Natural killer cell treated with Interleukin-12 subunit alpha and Interleukin-12 subunit beta and Interleukin-15 and Interleukin-18, amount 100 ng/mL, for 72 hours (primary cell): ENCODE measurements around the gene NDUFB2. TPM values are rescaled to one million over a fixed set of nuclear protein-coding genes. Genes with fewer than 3 reads are reported as not detected.
A peak's percentile ranks its signal among the peaks of the same experiment; 100 is the strongest.
"Not testable (repeated sequence)": the region's sequence is repeated elsewhere in the genome, so short reads cannot be mapped to it uniquely, and the experiment has no call there.

Source experiments
- ATAC-seq, 2 donors: fragments of 150-1000 bp; cut with Tn5 transposase in 1 of 2; sonication (Bioruptor Pico), chemical (Tn5 transposase) in 1 of 2; 2 replicates each; pipeline ENCODE4 v1.10.0; 2021
- DNase-seq: peaks from one replicate; pipeline ENCODE4 v3.0.0; 2022; ENCODE audit warnings: low spot score
- H3K27ac Mint-ChIP-seq, 2 donors: 1 replicate in 1 of 2; 2 replicates in 1 of 2; pipeline ENCODE4 v1.8.0; 2022; ENCODE audit warnings: mixed read lengths in 2 of 2, mild to moderate bottlenecking in 1 of 2, moderate library complexity in 1 of 2
- H3K27me3 Mint-ChIP-seq, 2 donors: 1 replicate in 1 of 2; 2 replicates in 1 of 2; pipeline ENCODE4 v1.8.0; 2022; ENCODE audit warnings: mixed read lengths in 2 of 2
- H3K36me3 Mint-ChIP-seq: one replicate; pipeline ENCODE4 v1.8.0; 2022; ENCODE audit warnings: mixed read lengths
- H3K4me1 Mint-ChIP-seq, 2 donors: 1 replicate in 1 of 2; 2 replicates in 1 of 2; pipeline ENCODE4 v1.8.0; 2022; ENCODE audit warnings: low read depth in 2 of 2, mixed read lengths in 2 of 2, mild to moderate bottlenecking in 1 of 2
- H3K4me3 Mint-ChIP-seq: one replicate; pipeline ENCODE4 v1.8.0; 2022; ENCODE audit warnings: mixed read lengths
- H3K9me3 Mint-ChIP-seq: 2 replicates; pipeline ENCODE4 v1.8.0; 2022; ENCODE audit warnings: mixed read lengths
- total RNA-seq, 2 donors: library from RNA; stranded (reverse); gene quantifications; one replicate each; pipeline ENCODE4 v1.2.3, GENCODE V29; 2022

The NDUFB2 gene
- total RNA-seq, 2 donors from 2014 or later = 169 to 222 TPM

GRCh38 chr7:140689199-140690152 is 7.0 kb upstream of the NDUFB2 start:
- H3K4me3 Mint-ChIP-seq = no peak overlapping the region
- no peak overlapping the region for H3K27ac Mint-ChIP-seq
- ATAC-seq (no peak), DNase-seq (no peak)
- H3K27me3 Mint-ChIP-seq = no peaks in the 10 kb centered on the region
- H3K9me3 Mint-ChIP-seq = no peaks in the 10 kb centered on the region
- H3K36me3 Mint-ChIP-seq = no peaks in the 10 kb centered on the region
- peaks cover 17% of the 10 kb centered on the region in 2 donors for H3K4me1 Mint-ChIP-seq

- Mint-ChIP-seq H3K27ac (peak overlapping the region; percentile 76 to 92), H3K9me3 (no peaks in the 10 kb centered on the region), H3K36me3 (no peaks in the 10 kb centered on the region), H3K4me3 (no peak overlapping the region), H3K4me1 (peaks cover 24 to 26% of the 10 kb centered on the region in 2 donors), H3K27me3 (no peaks in the 10 kb centered on the region)
- DNase-seq (no peak), ATAC-seq (no peak)
Measured at GRCh38 chr7:140691376-140692045, 5.0 kb upstream of the NDUFB2 start.

GRCh38 chr7:140693849-140694248 is 2.7 kb upstream of the NDUFB2 start:
- H3K36me3 Mint-ChIP-seq, H3K27me3 Mint-ChIP-seq, DNase-seq, H3K4me3 Mint-ChIP-seq, H3K9me3 Mint-ChIP-seq, ATAC-seq: not testable (repeated sequence)
- Mint-ChIP-seq H3K27ac (peak overlapping the region in 1 of 2 donors; percentile 76), H3K4me1 (peaks cover 38 to 40% of the 10 kb centered on the region in 2 donors)

GRCh38 chr7:140694592-140694991 is 1.9 kb upstream of the NDUFB2 start:
- Mint-ChIP-seq H3K36me3 (no peaks in the 10 kb centered on the region), H3K27me3 (no peaks in the 10 kb centered on the region), H3K4me1 (peaks cover 43 to 45% of the 10 kb centered on the region in 2 donors), H3K4me3 (no peak overlapping the region), H3K27ac (no peak overlapping the region), H3K9me3 (no peaks in the 10 kb centered on the region)
- ATAC-seq (no peak), DNase-seq (no peak)

GRCh38 chr7:140695381-140695780 is 1.1 kb upstream of the NDUFB2 start:
- ATAC-seq (no peak), DNase-seq (no peak)
- Mint-ChIP-seq H3K36me3 (no peaks in the 10 kb centered on the region), H3K4me1 (peaks cover 47 to 48% of the 10 kb centered on the region in 2 donors), H3K27ac (peak overlapping the region; percentile 92 to 94), H3K27me3 (no peaks in the 10 kb centered on the region), H3K4me3 (peak overlapping the region; percentile 95), H3K9me3 (no peaks in the 10 kb centered on the region)

GRCh38 chr7:140696024-140696679 is 356 bp upstream of the NDUFB2 start:
- ATAC-seq = no peak

GRCh38 chr7:140697447-140698143 is 1.1 kb downstream of the NDUFB2 start:
- no peak for ATAC-seq
- peak overlapping the region; percentile 95 for H3K4me3 Mint-ChIP-seq
- no peaks in the 10 kb centered on the region for H3K27me3 Mint-ChIP-seq
- H3K9me3 Mint-ChIP-seq = no peaks in the 10 kb centered on the region
- peak overlapping the region; percentile 92 to 94 for H3K27ac Mint-ChIP-seq
- no peaks in the 10 kb centered on the region for H3K36me3 Mint-ChIP-seq
- no peak for DNase-seq
- H3K4me1 Mint-ChIP-seq = peaks cover 40 to 41% of the 10 kb centered on the region in 2 donors

More at GRCh38 chr7:140696024-140696679, 356 bp upstream of the NDUFB2 start:
- peak overlapping the region; percentile 95 for H3K4me3 Mint-ChIP-seq
- H3K9me3 Mint-ChIP-seq = no peaks in the 10 kb centered on the region
- H3K27me3 Mint-ChIP-seq = no peaks in the 10 kb centered on the region
- DNase-seq = peak; percentile 93
- H3K4me1 Mint-ChIP-seq = peaks cover 47 to 48% of the 10 kb centered on the region in 2 donors
- no peaks in the 10 kb centered on the region for H3K36me3 Mint-ChIP-seq
- H3K27ac Mint-ChIP-seq = peak overlapping the region; percentile 92 to 94

GRCh38 chr7:140698477-140698876 is 2.0 kb downstream of the NDUFB2 start:
- Mint-ChIP-seq H3K36me3 (no peaks in the 10 kb centered on the region), H3K4me1 (peaks cover 31 to 32% of the 10 kb centered on the region in 2 donors), H3K27ac (peak overlapping the region; percentile 92 to 94), H3K27me3 (no peaks in the 10 kb centered on the region), H3K9me3 (no peaks in the 10 kb centered on the region), H3K4me3 (peak overlapping the region; percentile 95)
- DNase-seq = no peak
- no peak for ATAC-seq

- H3K36me3 Mint-ChIP-seq = peaks cover 5% of the 10 kb centered on the region
- H3K27me3 Mint-ChIP-seq = no peaks in the 10 kb centered on the region
- H3K4me1 Mint-ChIP-seq = peaks cover 19 to 21% of the 10 kb centered on the region in 2 donors
- no peaks in the 10 kb centered on the region for H3K9me3 Mint-ChIP-seq
- ATAC-seq = no peak
- H3K27ac Mint-ChIP-seq = no peak overlapping the region
- H3K4me3 Mint-ChIP-seq = no peak overlapping the region
- no peak for DNase-seq
Measured at GRCh38 chr7:140702774-140703173, 6.3 kb downstream of the NDUFB2 start.

- DNase-seq (no peak), ATAC-seq (no peak)
- Mint-ChIP-seq H3K9me3 (no peaks in the 10 kb centered on the region), H3K4me3 (no peak overlapping the region), H3K27me3 (no peaks in the 10 kb centered on the region), H3K27ac (peak overlapping the region in 1 of 2 donors; percentile 33), H3K36me3 (peaks cover 5% of the 10 kb centered on the region), H3K4me1 (peaks cover 9 to 11% of the 10 kb centered on the region in 2 donors)
Measured at GRCh38 chr7:140704205-140704604, 7.7 kb downstream of the NDUFB2 start.

GRCh38 chr7:140707132-140707531 is 10.6 kb downstream of the NDUFB2 start:
- Mint-ChIP-seq H3K27me3 (no peaks in the 10 kb centered on the region), H3K27ac (no peak overlapping the region), H3K4me3 (no peak overlapping the region), H3K9me3 (no peaks in the 10 kb centered on the region), H3K36me3 (peaks cover 10% of the 10 kb centered on the region), H3K4me1 (peaks cover 5 to 12% of the 10 kb centered on the region in 2 donors)
- no peak for DNase-seq
- ATAC-seq = no peak

- peaks cover 17% of the 10 kb centered on the region for H3K36me3 Mint-ChIP-seq
- not testable (repeated sequence) for H3K4me3 Mint-ChIP-seq, ATAC-seq, DNase-seq, H3K9me3 Mint-ChIP-seq, H3K27ac Mint-ChIP-seq, H3K27me3 Mint-ChIP-seq
- H3K4me1 Mint-ChIP-seq = peaks cover 14 to 17% of the 10 kb centered on the region in 2 donors
Measured at GRCh38 chr7:140708764-140709163, 12.3 kb downstream of the NDUFB2 start.

GRCh38 chr7:140712392-140712791 is 15.9 kb downstream of the NDUFB2 start:
- ATAC-seq, H3K27ac Mint-ChIP-seq, H3K9me3 Mint-ChIP-seq, DNase-seq, H3K4me3 Mint-ChIP-seq, H3K27me3 Mint-ChIP-seq: not testable (repeated sequence)
- peaks cover 28 to 30% of the 10 kb centered on the region in 2 donors for H3K4me1 Mint-ChIP-seq
- H3K36me3 Mint-ChIP-seq = peaks cover 13% of the 10 kb centered on the region
